ENCODE measurements around the gene CYTH4.
A peak's percentile ranks its signal among the peaks of the same experiment; 100 is the strongest.
"Not testable (repeated sequence)": the region's sequence is repeated elsewhere in the genome, so short reads cannot be mapped to it uniquely, and the experiment has no call there.

Gene CYTH4

DNA sequence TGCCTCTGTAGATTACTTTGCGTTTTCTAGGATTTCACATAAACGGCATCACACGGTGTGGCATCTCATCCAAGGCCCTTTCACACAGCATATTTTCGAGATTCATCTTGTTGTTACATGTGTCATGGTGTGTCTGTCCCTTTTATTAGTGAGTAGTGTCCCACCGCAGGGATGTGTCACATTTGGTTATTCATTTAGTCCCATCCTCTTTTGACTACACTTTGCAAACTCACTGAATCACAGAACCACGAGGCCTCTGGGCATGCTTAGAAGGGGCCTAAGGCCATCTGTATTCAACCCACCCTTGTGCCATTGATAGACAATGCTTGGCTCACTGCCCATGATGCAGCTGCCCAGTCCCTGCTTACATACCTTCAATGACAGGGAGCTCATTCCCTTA lies 34.1 kb upstream of the CYTH4 start:
- DNase-seq (ENCODE audit: low read depth) = no peak

DNA sequence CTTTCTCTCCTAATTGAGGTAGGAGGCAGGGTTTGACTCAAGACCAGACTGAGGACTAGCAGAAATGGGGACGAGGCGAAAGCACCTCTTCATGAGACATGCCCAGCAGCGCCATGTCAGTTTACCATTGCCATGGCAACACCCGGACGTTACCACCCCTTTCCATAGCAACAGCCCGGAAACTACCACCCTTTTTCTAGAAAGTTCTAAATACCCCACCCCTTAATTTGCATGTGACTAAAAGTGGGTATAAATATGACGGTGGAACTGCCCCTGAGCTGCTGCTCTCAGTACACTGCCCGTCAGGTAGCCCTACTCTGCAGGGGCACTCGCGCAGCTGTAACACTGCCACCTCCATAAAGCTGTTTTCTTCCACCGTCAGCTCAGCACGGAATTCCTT lies 32.3 kb upstream of the CYTH4 start:
- DNase-seq (ENCODE audit: low read depth) = no peak

DNA sequence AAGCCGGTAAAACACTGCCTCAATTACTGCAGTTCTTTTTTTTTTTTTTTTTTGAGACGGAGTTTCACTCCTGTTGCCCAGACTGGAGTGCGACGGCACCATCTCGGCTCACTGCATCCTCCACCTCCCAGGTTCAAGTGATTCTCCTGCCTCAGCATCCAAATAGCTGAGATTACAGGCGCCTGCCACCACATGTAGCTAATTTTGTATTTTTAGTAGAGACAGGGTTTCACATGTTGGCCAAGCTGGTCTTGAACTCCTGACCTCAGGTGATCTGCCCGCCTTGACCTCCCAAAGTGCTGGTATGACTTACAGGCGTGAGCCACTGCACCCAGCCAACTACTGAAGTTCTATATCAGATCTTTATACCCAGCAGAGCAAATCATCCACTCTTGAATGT lies 30.5 kb upstream of the CYTH4 start:
- DNase-seq (ENCODE audit: low read depth) = not testable (repeated sequence)

DNA sequence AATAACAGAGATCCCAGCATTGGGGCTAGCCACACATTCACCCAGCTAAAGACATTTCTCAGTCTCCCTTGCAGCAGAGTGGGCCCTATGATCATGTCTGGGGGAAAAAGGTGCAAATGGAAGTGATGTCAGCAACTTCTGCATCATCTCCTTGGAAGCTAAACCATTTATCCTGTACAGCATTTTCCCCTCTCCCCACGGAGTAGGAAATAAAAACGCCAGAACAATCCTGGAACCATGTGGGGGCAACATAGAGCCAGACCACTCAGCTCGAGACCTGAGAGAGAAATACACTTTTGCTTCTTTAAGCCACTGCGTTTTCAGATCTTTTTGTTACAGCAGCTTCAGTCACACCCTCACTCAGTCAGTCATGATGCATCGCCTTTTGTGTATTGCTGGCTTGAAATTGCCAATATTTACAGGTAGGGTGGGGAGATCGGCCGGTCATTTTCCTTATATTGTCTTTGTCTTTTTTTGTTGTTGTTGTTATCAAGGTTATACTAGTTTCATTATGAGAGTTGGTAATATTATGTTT lies 29.1 kb upstream of the CYTH4 start:
- no peak for DNase-seq (ENCODE audit: low read depth)

DNA sequence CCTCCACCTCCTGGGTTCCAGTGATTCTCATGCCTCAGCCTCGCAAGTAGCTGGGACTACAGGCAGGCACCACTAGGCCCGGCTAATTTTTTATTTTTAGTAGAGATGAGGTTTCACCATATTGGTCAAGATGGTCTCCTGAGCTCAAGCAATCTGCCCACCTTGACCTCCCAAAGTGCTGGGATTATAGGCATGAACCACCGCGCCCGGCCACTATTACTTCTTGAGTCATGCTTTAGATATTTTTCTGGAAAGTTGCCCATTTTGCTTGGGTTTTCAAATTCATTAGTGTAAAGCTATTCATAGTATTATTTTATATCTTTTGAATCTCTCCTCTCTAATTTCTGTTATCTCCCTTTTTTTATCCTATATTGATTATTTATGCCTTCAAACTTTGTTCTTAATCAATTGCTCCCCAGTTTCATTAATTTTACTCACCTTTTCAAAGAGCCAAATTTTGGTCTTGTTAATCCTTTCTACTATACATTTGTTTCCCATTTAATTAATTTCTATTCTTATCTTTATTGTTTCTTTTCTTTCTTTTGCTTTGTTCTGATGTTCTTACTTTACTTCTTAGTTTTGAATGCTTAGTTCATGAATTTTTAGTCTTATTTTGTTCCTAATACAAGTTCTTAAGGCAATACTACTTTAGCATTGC lies 28.0 kb upstream of the CYTH4 start:
- no peak for DNase-seq (ENCODE audit: low read depth)

DNA sequence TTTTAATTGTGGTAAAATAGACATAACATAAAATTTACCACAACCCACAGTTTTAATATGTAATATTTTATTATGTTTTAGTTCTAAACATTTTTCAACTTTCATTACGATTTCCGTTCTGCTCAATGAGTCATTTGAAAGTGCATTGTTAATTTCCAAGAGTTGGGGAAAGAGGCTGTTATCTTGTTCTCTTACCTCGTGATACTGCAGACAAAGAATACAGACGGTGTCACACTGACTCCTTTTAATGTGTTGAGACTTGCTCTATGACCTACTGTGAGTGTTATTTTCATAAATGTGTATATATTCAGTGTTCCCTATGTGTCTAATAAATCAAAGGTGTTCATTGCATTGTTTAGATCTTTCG lies 27.5 kb upstream of the CYTH4 start:
- DNase-seq (ENCODE audit: low read depth) = no peak

DNA sequence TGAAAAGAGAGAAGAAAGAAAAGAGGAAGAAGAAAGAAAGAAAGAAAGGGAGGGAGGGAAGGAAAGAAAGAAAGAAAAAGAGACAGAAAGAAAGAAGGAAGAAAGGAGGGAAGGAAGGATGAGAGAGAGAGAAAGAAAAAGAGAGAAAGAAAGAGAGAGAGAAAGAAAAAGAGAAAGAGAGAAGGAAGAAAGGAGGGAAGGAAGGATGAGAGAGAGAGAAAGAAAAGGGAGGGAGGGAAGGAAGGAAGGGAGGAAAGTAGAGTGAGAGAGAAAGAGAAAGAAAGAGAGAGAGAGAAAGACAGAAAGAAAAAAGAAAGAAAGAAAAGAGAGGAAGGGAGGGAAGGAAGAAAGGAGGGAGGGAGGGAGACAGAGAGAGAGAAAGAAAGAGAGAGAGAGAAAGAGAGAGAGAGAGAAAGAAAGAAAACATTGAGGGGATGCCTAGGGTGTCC lies 26.7 kb upstream of the CYTH4 start:
- DNase-seq (ENCODE audit: low read depth) = no peak

DNA sequence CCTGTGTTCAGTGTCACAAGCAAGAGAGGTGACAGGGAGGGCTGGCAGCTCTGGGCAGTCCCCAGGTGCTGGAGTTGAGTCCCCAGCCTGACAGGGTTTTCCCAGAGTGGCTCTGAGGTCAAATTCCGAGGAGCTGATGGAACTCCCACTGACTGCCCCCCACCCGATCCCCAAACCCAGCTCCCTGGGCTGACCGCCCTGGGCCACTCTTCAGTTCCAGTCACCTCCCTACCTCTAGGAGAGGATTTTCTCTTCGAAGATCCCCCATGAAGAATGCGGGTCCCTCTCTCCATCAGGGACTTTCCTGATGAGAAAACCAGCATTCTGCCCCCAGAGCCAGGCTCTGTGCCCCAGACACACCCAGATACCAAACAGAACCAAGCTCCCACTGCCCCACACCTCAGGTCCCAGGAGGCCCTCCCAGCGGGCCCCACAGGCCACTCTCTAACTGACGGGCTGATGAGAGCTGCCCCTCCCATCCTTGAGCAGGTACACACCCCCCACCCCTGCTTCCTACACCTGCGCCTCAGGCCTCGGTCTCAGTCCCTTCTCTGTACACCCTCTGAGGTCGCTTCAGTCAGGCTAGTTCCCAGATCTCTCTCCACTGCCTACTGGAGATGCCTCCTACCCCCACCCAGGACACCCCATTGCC lies 26.1 kb upstream of the CYTH4 start:
- DNase-seq (ENCODE audit: low read depth) = no peak

DNA sequence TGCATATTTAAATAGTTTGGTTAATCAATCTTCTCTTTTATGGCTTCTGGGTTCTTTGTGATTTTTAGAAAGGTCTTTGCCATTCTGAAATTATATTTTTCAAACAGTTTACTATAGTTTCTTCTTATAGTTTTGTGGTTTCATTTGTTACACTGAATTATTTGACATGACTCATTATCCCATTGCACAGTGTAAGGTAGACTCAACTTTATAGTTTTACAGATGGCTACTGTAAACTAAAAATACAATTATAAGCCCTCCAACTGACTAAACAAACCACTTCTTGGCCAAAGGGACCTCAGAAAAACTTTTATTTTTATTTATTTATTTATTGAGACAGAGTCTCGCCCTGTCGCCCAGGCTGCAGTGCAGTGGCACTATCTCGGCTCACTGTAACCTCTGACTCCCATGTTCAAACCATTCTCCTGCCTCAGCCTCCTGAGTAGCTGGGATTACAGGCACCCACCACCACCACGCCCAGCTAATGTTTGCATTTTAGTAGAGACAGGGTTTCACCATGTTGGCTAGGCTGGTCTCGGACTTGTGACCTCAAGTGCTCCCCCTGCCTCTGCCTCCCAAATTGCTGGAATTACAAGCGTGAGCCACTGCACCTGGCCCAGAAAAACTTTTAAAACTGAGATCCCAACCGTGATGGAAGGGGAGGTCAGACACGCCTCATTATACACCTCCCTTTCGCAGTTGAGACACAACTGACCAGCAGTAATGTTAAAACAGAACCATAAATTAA lies 24.1 kb upstream of the CYTH4 start:
- DNase-seq (ENCODE audit: low read depth) = no peak

DNA sequence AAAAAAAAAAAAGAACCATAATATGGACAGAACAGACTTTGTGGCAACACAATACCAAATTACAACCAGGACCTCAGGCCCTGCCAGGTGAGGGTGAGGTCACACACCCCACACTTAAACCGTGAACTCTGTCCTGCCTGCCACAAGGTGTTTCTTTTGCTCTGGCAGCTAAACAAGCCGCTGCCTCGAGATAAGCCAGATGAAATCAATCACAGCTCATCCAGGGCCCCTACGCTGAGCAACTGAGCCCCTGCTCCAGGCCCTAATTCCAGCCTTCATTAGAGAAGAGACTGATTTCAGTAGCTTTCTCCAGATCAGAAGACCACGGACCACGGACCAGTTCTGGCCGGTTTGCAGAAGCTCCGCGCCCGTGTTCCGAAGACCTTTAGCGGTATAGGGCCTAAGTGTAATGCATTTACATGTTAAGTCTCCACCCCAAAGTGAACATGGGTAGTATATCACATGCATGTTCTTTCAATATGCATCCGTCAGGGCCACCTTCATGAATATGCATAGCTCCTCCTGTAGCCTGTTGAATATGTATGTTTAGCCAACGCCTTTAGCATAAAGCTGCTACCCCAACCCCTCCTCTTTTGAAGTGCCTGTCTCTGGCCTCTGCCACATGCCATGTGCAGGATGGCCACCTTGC lies 23.4 kb upstream of the CYTH4 start:
- no peak for DNase-seq (ENCODE audit: low read depth)

DNA sequence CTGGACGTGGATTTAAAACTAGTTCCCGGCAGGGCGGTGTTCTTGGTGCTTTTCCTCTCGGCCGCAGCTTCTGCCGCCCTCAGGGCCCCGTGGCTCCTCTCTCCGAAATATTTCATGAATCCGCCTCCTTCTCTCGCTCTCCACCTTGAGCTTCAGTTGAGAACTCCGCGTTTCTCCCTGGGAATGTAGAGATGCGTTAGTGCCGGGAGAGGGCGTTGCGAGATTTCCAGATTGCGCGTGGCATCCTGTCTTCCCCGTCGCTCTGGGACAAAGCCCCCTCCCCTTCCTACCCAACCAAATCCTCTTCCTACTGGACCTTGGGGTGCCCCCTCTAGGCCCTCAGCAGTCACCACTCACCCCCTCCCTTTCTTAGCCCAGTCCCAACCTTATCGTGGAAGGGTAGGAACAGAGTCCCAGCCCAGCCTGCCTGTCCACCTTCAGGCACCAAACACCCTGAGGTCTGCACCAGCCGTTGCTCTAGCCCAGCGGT lies 22.7 kb upstream of the CYTH4 start:
- no peak for DNase-seq (ENCODE audit: low read depth)

DNA sequence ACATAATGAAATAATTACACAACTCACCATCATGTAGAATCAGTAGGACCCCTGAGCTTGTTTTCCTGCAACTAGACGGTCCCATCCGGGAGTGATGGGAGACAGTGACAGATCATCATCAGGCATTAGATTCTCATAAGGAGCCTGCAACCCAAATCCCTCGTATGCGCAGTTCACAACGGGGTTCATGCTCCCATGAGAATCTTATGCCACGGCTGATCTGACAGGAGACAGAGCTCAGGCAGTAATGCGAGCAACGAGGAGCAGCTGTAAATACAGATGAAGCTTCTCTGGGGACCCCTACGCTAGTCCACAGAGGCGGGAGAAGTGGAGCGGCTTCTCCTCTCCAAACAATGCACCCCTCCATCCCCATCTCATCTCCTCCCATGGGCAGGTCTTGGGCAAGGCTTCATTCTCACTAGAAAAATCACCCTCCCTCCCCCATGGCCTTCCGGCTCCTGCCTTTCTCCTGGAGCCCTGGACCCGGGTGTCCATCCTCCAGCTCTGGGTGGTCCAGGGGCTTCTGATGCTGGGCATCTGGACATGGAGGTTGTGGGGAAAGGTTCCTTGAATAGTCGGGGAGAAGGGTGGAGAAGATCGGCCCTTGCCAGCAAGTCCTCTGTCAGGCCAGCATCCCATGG lies 22.0 kb upstream of the CYTH4 start:
- DNase-seq (ENCODE audit: low read depth) = no peak

DNA sequence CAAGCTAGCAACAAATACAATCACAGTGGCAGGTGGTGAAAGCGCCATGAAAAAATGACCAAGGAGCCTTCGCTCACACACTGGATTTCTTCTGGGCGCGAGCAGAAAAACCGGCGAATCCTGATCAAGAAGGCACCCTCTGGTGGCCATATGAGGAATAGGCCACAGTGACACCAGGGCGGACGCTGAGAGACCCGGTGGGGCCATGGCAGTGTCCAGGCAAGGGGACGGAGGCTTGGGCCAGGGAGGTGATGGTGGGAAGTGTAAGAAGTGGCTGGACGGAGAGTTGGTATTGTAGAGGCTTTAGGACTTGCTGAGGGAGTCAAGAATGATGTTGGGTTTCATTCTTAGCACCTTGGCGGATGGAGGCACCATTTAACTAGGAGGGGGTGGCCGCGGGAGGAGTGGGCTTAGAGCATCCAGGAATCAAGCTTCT lies 21.4 kb upstream of the CYTH4 start:
- peak; percentile 34 for DNase-seq (ENCODE audit: low read depth)

DNA sequence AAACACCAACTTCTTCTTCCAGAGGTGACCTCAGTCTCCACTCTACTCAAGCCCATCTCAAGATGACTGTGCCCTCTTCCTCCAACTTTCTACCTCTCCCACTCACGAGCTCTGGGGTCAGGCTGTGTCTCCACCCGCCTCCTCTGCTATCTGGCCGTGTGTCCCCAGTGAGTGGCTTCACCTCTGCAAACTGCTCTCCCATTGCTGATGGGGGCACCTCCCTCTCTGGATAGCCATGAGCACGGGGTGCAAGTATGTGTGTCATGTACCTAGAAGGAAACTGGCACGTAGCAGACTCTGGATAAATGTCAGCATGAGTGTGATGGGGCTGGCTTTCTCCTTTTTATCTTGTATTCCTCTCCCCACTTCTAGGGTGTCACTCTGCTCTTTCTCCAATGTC lies 20.0 kb upstream of the CYTH4 start:
- no peak for DNase-seq (ENCODE audit: low read depth)

DNA sequence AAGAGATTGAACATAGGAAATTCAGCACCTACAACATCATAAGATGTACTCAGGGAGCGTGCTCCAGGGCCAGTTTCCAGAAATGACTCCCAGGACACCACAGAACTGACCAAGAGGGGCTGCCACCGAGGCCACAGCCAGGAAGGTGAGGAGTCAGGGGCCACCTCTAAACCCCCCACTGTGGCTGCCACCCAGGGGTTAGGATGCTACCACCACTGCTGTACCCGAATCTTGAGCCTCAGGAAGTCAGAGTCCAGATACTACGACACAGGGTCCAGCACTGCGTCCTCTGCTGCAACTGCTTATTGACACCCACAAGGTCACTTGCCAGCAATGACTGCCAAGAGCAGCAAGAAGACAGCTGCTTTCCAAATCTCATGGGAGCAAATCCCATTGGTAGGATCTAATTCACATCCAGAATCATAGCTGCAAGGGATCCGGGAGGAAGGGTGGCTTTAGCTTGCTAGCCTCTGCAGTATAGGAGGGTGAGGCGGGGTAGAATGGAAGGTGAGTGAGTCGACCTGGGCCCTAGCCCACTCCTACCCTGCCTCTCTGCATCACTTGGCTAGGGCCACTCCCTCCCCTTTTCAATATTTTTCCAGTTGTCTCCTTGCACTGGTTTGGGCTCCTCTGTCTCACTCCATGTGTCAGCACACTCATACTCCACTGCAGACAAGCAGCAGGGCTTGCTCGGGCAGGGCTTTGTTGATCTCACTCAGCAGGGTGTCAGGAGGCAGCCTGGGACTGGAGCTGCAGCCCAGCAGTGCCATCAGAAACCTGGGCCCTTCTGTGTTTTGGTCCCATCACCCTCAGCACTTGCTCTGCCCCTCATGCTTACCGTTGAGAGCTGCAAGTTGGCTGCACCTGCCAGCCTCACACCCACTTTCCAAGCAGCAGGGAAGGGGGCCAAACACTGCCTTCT lies 18.1 kb upstream of the CYTH4 start:
- no peak for DNase-seq (ENCODE audit: low read depth)

DNA sequence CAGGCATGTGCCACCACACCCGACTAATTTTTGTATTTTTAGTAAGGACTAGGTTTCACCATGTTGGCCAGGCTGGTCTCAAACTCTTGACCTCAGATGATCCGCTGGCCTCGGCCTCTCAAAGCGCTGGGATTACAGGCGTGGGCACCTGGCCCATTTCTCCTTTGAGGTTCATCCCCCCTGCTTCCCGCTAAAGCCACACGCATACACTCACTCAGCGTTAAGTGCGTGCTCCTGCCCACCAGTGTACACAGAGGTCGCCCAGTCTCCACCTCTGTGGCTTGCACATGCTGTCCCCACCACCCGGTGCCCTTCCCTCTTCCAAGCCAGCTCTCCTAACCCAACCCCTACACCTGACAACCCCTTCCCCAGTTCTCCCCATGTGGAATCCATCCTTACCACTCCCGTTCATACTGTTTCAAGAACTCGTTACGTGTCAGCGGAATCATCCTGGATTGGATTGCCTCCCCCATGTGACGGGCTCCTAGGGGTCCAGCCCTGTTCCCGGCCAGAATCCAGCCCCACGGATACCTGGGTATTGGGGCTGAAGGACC lies 15.7 kb upstream of the CYTH4 start:
- no peak for DNase-seq (ENCODE audit: low read depth)

DNA sequence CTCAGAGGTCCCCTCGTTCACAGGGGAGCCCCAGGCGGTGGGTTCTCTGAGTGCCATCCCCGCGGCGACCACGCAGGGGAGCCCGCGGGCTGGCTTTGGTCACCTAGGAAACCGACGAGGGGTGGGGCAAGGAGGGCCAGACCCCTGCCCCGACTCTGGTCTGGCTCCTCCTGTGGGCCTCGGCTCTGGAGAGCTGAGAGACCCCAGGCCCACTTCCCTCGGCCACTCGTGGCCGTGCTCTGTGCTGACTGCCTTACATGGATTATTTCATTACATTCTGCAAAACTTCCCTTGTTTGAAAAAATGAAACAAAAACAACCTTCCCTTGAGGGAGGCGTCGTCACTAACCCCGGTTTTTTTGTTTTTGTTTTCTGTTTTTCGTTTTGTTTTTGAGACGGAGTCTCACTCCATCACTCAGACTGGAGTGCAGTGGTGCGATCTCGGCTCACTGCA lies 15.1 kb upstream of the CYTH4 start:
- no peak for DNase-seq (ENCODE audit: low read depth)

DNA sequence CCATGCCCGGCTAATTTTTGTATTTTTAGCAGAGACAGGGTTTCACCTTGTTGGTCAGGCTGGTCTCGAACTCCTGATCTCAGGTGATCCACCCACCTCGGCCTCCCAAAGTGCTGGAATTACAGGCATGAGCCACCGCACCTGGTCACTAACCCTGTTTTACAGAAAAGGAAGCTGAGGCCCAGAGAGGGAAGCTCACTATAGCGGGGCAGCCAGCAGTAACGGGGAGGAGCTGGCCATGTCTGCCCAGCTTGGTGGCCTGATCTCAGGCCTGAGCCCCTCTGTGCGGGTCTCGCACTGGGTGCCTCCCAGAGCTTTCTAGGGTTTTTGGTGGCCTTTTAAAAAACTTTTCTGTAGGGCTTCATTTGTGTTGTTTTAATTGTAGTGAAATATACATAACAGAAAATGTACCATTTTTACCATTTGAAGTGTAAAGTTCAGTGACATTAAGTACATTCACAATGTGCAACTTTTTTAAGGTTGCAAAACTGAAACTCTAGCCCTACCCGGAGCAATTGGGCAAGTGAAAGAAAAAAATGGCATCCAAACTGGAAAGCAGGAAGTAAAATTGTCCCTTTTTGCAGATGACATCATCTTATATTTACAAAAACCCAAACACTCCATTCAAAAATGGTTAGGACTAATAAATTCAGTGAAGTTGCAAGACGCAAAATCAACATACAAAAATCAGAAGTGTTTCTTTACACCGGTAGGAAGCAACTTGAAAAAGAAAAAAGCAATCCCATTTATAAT lies 14.5 kb upstream of the CYTH4 start:
- DNase-seq (ENCODE audit: low read depth) = peak; percentile 63

DNA sequence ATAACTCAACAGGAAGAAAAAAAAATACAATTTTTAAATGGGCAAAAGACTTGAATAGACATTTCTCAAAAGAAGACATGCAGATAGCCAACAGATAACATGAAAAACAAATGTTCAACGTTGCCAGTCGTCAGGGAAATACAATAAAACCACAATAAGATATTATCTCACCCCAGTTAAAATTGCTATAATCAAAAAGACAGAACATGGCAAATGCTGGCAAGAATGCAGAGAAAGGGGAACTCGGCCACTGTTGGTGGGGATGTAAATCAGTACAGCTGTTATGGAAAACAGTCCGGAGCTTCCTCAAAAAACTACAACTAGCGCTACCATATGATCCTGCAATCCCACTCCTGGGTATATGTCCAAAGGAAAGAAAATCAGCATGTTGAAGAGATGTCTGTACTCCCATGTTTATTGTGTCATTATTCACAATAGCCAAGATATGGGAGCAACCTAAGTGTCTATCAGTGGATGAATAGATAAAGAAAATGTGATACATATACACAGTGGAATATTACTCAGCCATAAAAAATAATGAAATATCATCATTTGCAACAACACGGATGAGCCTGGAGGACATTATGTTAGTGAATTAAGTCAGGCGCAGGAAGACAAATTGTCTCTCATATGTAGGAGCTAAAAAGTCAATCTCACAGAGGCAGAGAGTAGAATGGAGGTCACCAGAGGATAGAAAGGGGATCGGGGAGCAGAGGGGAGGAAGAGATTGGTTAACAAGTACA lies 12.2 kb upstream of the CYTH4 start:
- no peak for DNase-seq (ENCODE audit: low read depth)

All from fibroblast of gingiva (primary cell).